IPS DF 4.7 (cell line): Measurements from ENCODE around the gene DDOST.
A peak's percentile ranks its signal among the peaks of the same experiment; 100 is the strongest.

ENCODE experiments used
- DNase-seq: peaks from one replicate; pipeline ENCODE4 v3.0.0-alpha.2; 2013; ENCODE audit warnings: low spot score; ENCODE audit errors: extremely low read depth

The DDOST gene

DNA sequence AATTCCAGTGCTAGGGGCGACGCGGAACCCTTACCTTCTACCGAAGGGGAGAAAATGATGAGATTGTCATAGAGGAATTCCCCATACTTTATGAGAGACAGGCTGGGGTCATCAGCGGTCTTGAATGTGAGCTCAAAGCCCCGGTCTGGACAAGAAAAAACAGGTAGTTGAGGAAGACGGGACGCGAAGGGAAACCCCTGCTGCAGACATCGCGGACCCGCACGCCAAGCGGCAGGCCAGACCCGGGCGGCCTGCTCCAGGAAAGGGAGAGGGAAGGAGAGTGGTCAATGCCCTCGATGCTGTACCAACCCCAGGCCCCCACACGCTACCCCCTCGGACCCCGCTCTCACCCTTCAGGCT, 342 bp downstream of the DDOST start:
- DNase-seq, result no peak

GRCh38 chr1:20660363-20660762, 806 bp downstream of the DDOST start:
- no peak for DNase-seq

GRCh38 chr1:20658166-20658915, 2.8 kb downstream of the DDOST start:
- no peak for DNase-seq

GRCh38 chr1:20657024-20657423, 4.1 kb downstream of the DDOST start:
- DNase-seq, result no peak

DNA sequence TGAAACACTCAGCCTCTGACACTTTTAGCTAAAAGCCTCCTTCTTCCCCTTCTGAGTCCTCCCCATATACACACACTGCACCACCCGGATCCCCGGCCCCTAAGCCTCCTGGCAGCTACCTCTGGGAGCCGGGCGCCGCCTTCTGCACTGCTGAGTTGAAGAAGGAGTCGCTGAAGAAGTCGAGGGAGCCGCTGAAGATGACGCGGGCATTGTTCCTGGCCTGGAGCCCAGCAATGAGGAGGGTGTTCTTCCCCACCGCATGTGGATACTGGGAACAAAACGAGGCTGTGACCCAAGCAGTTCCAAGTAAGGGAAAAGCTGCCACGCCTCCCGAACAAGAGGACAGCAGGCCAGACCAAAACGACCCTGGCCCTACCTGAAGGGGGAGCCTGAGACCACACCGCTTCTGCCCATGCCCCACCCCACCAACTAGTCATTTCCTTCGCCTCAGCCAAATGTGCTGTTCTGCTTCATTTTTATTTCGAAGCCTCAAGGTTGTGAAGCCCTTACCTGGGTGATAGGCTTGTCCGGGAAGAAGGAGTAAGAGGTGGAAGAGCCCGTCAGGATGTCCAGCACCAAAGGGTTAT, 7.0 kb downstream of the DDOST start:
- DNase-seq, result no peak

- DNase-seq, result no peak
These were observed 8.9 kb downstream of the DDOST start for GRCh38 chr1:20652300-20652699.

- no peak for DNase-seq
These were observed 12.2 kb downstream of the DDOST start for GRCh38 chr1:20648946-20649345.

GRCh38 chr1:20648438-20648837, 12.7 kb downstream of the DDOST start:
- no peak for DNase-seq

- DNase-seq, result no peak
These were observed 15.8 kb downstream of the DDOST start for GRCh38 chr1:20645414-20645813.

- no peak for DNase-seq
These were observed 16.8 kb downstream of the DDOST start for GRCh38 chr1:20644416-20644815.

DNA sequence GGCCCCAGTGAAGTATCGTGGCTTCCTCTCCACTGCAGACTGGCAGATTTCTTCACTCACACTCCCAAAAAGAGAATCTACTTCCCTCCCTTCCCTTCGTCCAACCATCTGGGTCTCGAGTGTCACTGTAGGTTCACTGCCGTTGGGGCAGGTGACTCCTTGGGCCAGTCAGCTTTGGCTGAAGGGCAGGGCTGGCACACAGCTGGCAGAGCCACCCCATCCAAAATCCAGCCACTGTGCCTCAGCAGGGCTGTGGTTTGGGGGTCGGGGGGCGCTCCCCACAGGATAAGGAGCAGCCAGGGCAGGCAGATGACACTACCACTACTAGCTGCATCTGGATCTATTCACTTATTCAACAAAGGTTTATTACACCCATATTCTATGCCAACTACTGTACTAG, 18.1 kb downstream of the DDOST start:
- DNase-seq, result no peak

DNA sequence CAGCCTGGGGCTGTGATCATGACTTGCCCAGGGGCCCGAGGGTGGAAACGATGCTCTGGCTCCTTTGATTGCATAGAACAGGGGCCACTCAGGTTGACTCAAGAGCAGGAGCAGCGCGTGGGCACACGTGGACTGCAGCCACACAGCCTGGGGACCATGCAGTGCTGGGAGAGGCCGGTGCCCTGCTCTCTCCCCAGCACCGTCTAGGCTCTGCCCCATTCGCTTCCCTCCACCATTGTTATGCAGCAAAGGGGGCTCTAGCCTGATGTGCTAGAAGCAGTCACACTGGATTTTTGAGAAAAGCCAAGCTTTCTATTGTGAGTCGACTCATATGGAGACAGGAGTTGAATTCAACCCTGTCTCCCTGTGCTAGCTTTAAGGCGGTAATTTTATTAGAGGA, 19.2 kb downstream of the DDOST start:
- DNase-seq, result no peak

DNA sequence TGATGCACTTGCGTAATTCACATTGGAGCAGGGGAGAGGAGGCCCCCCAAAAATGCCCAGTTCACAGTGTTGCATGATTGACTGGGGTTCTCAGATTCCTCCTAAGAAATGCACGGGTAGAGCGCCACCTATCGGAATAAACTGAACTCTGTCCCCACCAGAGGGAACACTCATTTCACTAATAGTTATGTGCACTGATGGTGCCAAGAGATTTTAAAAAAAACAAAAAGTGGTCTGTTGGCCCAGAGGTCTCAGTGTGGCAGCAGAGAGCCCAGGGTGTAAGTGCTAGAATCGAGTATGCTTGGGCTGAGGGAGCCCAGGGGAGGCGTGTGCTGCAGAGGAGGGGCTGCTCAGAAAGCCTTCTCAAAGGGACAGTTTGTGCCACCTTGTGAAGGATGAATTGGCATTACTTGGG, 21.0 kb downstream of the DDOST start:
- DNase-seq, result peak; percentile 25

DNA sequence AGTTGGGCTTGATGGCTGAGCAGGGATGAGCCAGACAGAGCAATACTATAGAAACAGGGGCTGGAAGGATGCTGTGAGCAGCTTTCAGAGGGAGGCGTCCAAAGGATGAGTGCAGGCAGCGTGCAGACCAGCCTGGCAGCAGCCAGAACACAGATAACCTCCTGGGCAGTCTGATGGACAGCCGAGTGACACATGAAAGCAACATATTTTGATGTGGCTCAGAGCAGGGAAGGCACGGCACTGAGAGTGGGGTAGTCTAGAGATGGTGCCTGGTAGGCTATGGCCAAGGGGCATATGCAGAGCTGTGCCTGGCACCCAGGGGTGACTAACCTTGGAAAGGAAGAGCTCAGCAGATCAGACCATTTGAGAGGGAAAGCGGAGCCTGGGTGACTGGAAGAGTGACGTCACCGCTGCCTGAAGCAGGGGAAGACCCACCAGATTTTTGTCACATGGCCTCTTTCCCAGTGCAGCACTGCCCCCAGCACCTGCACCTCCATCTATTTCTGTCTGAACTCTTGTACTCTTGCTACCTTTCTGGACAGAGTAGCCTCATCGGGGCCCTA, 24.3 kb downstream of the DDOST start:
- no peak for DNase-seq

DNA sequence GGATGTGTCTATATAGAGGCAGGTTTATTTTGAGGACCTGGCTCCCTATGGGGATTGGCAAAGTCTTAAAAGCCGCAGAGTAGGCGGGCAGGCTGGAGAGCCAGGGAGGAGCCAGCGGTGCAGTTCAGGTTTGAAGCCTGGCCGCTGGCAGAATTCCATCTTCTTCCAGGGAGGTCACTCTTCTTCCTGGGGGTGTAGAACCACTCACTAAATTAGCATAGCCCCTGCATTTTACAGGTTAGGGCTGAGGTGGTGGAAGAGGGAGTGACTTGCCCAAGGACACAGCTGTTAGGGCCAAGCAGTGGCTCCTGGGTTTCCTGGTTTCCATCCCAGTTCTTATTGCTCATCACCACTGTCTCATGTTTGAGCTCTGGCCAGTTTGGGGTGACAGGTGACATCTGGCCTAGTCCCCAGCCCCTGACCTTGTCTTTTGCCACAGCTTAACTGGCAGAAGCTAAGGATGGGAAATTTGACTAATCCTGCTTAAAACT, 26.5 kb downstream of the DDOST start:
- peak; percentile 28 for DNase-seq

GRCh38 chr1:20634065-20634593, 27.0 kb downstream of the DDOST start:
- DNase-seq, result no peak

DNA sequence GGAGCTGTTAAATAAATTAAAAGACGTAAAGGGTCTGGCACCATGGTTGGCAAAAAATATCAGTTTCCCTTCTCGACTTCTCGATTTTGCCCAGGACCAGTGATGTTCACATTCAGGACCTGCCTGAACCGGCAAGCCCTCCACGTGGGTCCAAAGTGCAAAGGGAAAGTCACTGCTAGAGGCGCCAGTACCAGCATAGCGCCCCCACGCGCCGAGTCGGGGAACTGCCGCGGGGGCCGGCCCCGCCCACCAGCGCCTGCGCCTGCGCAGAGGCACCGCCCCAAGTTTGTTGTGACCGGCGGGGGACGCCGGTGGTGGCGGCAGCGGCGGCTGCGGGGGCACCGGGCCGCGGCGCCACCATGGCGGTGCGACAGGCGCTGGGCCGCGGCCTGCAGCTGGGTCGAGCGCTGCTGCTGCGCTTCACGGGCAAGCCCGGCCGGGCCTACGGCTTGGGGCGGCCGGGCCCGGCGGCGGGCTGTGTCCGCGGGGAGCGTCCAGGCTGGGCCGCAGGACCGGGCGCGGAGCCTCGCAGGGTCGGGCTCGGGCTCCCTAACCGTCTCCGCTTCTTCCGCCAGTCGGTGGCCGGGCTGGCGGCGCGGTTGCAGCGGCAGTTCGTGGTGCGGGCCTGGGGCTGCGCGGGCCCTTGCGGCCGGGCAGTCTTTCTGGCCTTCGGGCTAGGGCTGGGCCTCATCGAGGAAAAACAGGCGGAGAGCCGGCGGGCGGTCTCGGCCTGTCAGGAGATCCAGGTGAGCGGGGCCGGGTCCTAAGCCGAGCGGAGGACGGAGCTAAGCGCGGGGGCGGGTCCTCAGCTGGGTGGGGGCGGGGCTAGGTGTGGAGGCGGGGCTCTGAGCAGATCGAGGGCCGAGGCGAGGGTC, 27.7 kb downstream of the DDOST start, which contains the start of gene PINK1:
PINK1 (plus strand) TSS at position 269 of the 875 bp plus-strand sequence; CDS start at position 360, 91 bp downstream.
- DNase-seq, result peak; percentile 51

DNA sequence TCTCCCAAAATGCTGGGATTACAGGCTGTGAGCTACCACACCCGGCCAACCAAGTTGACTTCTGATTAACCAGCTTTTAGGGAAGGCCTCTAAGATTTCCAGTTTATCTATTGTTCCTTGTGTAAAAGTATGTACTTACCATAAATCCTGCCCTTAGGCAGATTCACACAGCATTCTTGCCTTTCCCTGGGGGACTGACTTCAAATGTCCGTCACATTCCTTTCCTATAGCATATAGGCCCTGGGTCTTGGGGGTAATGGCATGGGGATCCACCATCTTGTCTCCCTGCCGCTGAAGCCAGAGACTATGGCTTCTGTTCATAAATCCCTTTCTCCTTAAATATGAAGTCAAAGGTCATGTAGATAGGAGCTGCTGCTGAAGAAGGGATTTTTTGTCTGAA, 28.8 kb downstream of the DDOST start:
- DNase-seq, result no peak

- DNase-seq, result no peak
These were observed 30.4 kb downstream of the DDOST start for GRCh38 chr1:20630729-20631128.

- no peak for DNase-seq
These were observed 34.6 kb downstream of the DDOST start for GRCh38 chr1:20626524-20626923.

- no peak for DNase-seq
These were observed 35.1 kb downstream of the DDOST start for GRCh38 chr1:20626098-20626427.
